PC-9 (cell line): ENCODE results near the gene RAI2.

Experiments
- CTCF ChIP-seq: fragments of 200-600 bp; sonication (generic); conservative IDR thresholded peaks from 2 replicates; pipeline ENCODE4 v1.6.1; 2017; ENCODE audit warnings: mixed run types, antibody characterized with exemption, mild to moderate bottlenecking, moderate library complexity
- EZH2 ChIP-seq: fragments of 200-600 bp; sonication (generic); IDR thresholded peaks from 2 replicates; pipeline ENCODE4 v1.8.0; 2017; ENCODE audit warnings: antibody characterized with exemption, low read depth

GRCh38 chrX:17817251-17817650, 43.8 kb downstream of the RAI2 start:
- TF ChIP-seq CTCF: no peak
- no peak for TF ChIP-seq EZH2
